K562 (cell line): Measurements from ENCODE around the gene PRICKLE4. TPM values are rescaled to one million over a fixed set of nuclear protein-coding genes. Genes with fewer than 3 reads are reported as not detected.

Source experiments
- ATAC-seq: fragments of 200-7000 bp; cut with Tn5 transposase; 3 replicates; pipeline ENCODE4 v1.9.1; 2020; ENCODE audit warnings: moderate library complexity
- BruUV-seq: library from RNA; stranded (reverse); fragments of 400-500 nt; replicated peaks from 2 replicates; lab custom pipeline; 2021; lab: Mats Ljungman, UMichigan
- CTCF ChIA-PET: fragments of 300-600 bp; formaldehyde crosslinking; extraction: SDS; loops from one replicate; lab custom pipeline; 2021; ENCODE audit warnings: low intra/inter-chr PET ratio; lab: Yijun Ruan, JAX
- POLR2A ChIA-PET: fragments of 300-600, 350-650 bp; sonication (Branson Sonifier 250); formaldehyde crosslinking; extraction: SDS; loops from one replicate; lab custom pipeline; 2021; ENCODE audit warnings: antibody characterized with exemption, inconsistent platforms; lab: Yijun Ruan, JAX
- DNase-seq, 4 experiments: peaks; one replicate each; pipeline versions ENCODE4 v3.0.0 to v3.0.0-alpha.2; 2011 to 2018; ENCODE audit warnings: low spot score in 3 of 4, mixed read lengths in 3 of 4; ENCODE audit errors: extremely low read depth in 1 of 4
- FAIRE-seq: peaks from 2 replicates; lab custom pipeline; 2011; peaks lifted over from hg19 to GRCh38; lab: Jason Lieb, UNC
- H2AFZ ChIP-seq: 2 replicates; pipeline ENCODE4 v1.6.0; 2011; ENCODE audit warnings: low read depth, low read length, control low read depth, inconsistent platforms
- H3K27ac ChIP-seq: fragments of 200-600 bp; 3 replicates; pipeline ENCODE4 v1.8.0; 2011; ENCODE audit warnings: low read depth, mild to moderate bottlenecking, control low read depth, inconsistent platforms, low read length, moderate library complexity, mixed read lengths; ENCODE audit errors: extremely low read depth
- H3K27me3 ChIP-seq, 2 experiments: fragments of 300-600 bp in 1 of 2; 2 replicates in 1 of 2; 3 replicates in 1 of 2; pipeline versions ENCODE4 v1.6.0 to v1.8.0; 2011; ENCODE audit warnings: inconsistent platforms in 2 of 2, low read length in 2 of 2, mild to moderate bottlenecking in 1 of 2, mixed read lengths in 1 of 2, moderate library complexity in 1 of 2; ENCODE audit not compliant: control insufficient read depth in 2 of 2, insufficient read depth in 2 of 2
- H3K36me3 ChIP-seq: fragments of 300-600 bp; 3 replicates; pipeline ENCODE4 v1.8.0; 2011; ENCODE audit warnings: mild to moderate bottlenecking, low read length, inconsistent platforms; ENCODE audit not compliant: control insufficient read depth, insufficient read depth
- H3K4me1 ChIP-seq, 2 experiments: fragments of 200-600 bp in 1 of 2; replicated peaks in 1 of 2; 2 replicates in 1 of 2; 3 replicates in 1 of 2; pipeline versions ENCODE4 v1.5.1 to v1.8.0; 2011; ENCODE audit warnings: inconsistent platforms in 2 of 2, low read length in 2 of 2, mild to moderate bottlenecking in 1 of 2, mixed read lengths in 1 of 2, moderate library complexity in 1 of 2; ENCODE audit not compliant: control insufficient read depth in 2 of 2, insufficient read depth in 2 of 2
- H3K4me2 ChIP-seq: 2 replicates; pipeline ENCODE4 v1.6.1; 2011; ENCODE audit warnings: low read length, control low read depth, inconsistent platforms, mixed read lengths; ENCODE audit not compliant: insufficient read depth
- H3K4me3 ChIP-seq: fragments of 200-600 bp; sonication (generic), shearing (Covaris generic); 2 replicates; pipeline ENCODE4 v1.5.1; 2016; ENCODE audit warnings: control low read depth, inconsistent platforms
- H3K79me2 ChIP-seq: fragments of 200-600 bp; 3 replicates; pipeline ENCODE4 v1.8.0; 2011; ENCODE audit warnings: low read length, inconsistent platforms; ENCODE audit not compliant: control insufficient read depth, insufficient read depth
- H3K9ac ChIP-seq, 2 experiments: 2 replicates each; pipeline versions ENCODE4 v1.6.0 to v1.6.1; 2011; ENCODE audit warnings: low read depth in 2 of 2, low read length in 2 of 2, control low read depth in 1 of 2, inconsistent platforms in 1 of 2, mild to moderate bottlenecking in 1 of 2, mixed read lengths in 1 of 2; ENCODE audit not compliant: insufficient read depth in 1 of 2
- H3K9me1 ChIP-seq: one replicate; pipeline ENCODE4 v1.6.0; 2011; ENCODE audit warnings: inconsistent platforms, mild to moderate bottlenecking, low read length, moderate library complexity; ENCODE audit not compliant: control insufficient read depth, insufficient read depth
- H3K9me3 ChIP-seq: replicated peaks from 2 replicates; pipeline ENCODE4 v1.5.1; 2011; ENCODE audit warnings: low read depth, low read length, inconsistent platforms; ENCODE audit not compliant: control insufficient read depth, insufficient read depth
- H4K20me1 ChIP-seq: replicated peaks from 2 replicates; pipeline ENCODE4 v1.6.1; 2011; ENCODE audit warnings: low read length, inconsistent platforms, mixed read lengths; ENCODE audit not compliant: control insufficient read depth, insufficient read depth
- EGR1 ChIP-seq: fragments of 450-650 bp; conservative IDR thresholded peaks from 2 replicates; pipeline ENCODE4 v1.6.1; 2017; ENCODE audit warnings: mild to moderate bottlenecking
- KHSRP ChIP-seq: fragments of 450-650 bp; IDR thresholded peaks from 2 replicates; pipeline ENCODE4 v1.6.1; 2017
- NCOA2 ChIP-seq, 2 experiments: fragments of 450-650 bp; IDR thresholded peaks; 2 replicates each; pipeline ENCODE4 v1.6.1; 2018; ENCODE audit warnings: mild to moderate bottlenecking in 2 of 2, moderate library complexity in 1 of 2; ENCODE audit not compliant: partially characterized antibody in 2 of 2
- SETDB1 ChIP-seq: IDR thresholded peaks from one replicate; pipeline ENCODE4 v1.6.1; 2012; ENCODE audit warnings: low read length, control low read depth, inconsistent platforms
- ZEB2 ChIP-seq: fragments of 450-650 bp; IDR thresholded peaks from 2 replicates; pipeline ENCODE4 v1.6.1; 2016
- ZNF717 ChIP-seq: fragments of 250-450 bp; sonication (Bioruptor Pico); IDR thresholded peaks from 2 replicates; pipeline ENCODE4 v1.5.0; 2021
- ZZZ3 ChIP-seq: fragments of 450-650 bp; IDR thresholded peaks from 2 replicates; pipeline ENCODE4 v1.6.1; 2016; ENCODE audit warnings: antibody characterized with exemption, mild to moderate bottlenecking, moderate library complexity
- WGBS: fragments of 100-300 bp; shearing (Covaris generic); methylation state at CpG from one replicate; pipeline ENCODE4 v1.1.6; 2016; ENCODE audit warnings: low coverage, mixed read lengths; ENCODE audit not compliant: insufficient coverage; ENCODE audit errors: missing lambda C conversion rate; 5-methylcytosine and 5-hydroxymethylcytosine counted together
- in situ Hi-C: fragments of 300-500 bp; cut with MboI; formaldehyde crosslinking; loops from 4 replicates; pipeline ENCODE4 v1.15.0; 2018; ENCODE audit warnings: inconsistent platforms, mixed read lengths
- intact Hi-C: fragments of 100-400 bp; cut with micrococcal nuclease; formaldehyde crosslinking; loops from 2 replicates; pipeline ENCODE4 v1.14.2; 2022
- polyA plus RNA-seq, 8 experiments: library from polyadenylated mRNA; depleted of rRNA in 4 of 8; stranded (reverse) in 5 of 8; unstranded in 3 of 8; fragments of >200 nt; fragmentation: Nextera tagmentation in 2 of 8; fragmentation: Illumina TruSeq in 1 of 8; extraction: Ambion mirVana in 2 of 8; extraction: Trizol in 1 of 8; gene quantifications; 2 replicates each; pipeline versions ENCODE4 v1.2.1 to v1.2.3, GENCODE V29; 2011 to 2014; ENCODE audit warnings: inconsistent platforms in 1 of 8, missing spikeins in 1 of 8
- total RNA-seq, 7 experiments: library from RNA; depleted of rRNA in 6 of 7; stranded (reverse); fragments of >200 nt in 6 of 7; fragmentation: Illumina TruSeq in 2 of 7; extraction: Trizol in 2 of 7; gene quantifications; 2 replicates each; pipeline versions ENCODE4 v1.2.1 to v1.2.3, GENCODE V29; 2011 to 2021; ENCODE audit warnings: low replicate concordance in 1 of 7
- TF ChIP-seq, protein P1 (sequence below), 3 experiments: fragments of 200-800 bp in 1 of 3; sonication (Bioruptor generic) in 1 of 3; sonication (generic) in 1 of 3; formaldehyde crosslinking in 1 of 3; IDR thresholded peaks; 2 replicates each; pipeline versions ENCODE4 v1.6.1 to v1.8.0; 2016 to 2022; ENCODE audit warnings: mild to moderate bottlenecking in 2 of 3, missing compliant biosample characterization in 2 of 3, missing genetic modification characterization in 2 of 3, missing genetic modification reagents in 1 of 3
- TF ChIP-seq, protein P2 (sequence below): fragments of 450-650 bp; IDR thresholded peaks from 2 replicates; pipeline ENCODE4 v1.6.1; 2018; ENCODE audit not compliant: partially characterized antibody
- TF ChIP-seq, protein P3 (sequence below), 2 experiments: fragments of 450-650 bp in 1 of 2; sonication (generic) in 1 of 2; formaldehyde crosslinking; conservative IDR thresholded peaks; 2 replicates each; pipeline versions ENCODE4 v1.4.0 to v1.8.1; 2020 to 2022; ENCODE audit warnings: mild to moderate bottlenecking in 1 of 2, missing genetic modification reagents in 1 of 2

Gene PRICKLE4
- total and polyA plus RNA-seq, 9 of the 15 experiments (the other 6 are each of a cell fraction or from before 2014, with no cell fraction given) = 0.20 to 0.32 (median 0.27) TPM; not detected in 6

DNA sequence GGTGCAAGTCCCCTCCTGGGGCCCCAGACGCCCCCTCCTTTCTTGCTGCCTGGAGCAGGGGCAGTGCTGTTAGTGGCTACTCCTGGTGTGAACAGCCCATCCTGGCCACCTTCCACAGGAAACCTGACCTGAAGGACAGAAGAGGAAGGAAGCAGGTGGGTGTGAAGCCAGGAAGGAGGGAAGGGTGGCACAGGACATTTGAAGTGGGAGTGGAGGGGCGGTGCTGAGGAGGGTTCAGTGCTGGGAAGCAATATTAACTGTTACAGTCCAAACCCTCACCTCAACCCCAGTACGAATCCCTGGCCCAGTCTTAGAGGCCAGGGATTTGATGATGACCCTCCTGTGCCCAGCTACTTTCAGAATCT is 766 bp downstream of the PRICKLE4 start:
- ChIA-PET CTCF (interaction anchor here (4.3 kb wide), 1 partner anchor 263 kb away, joined by 50 read pairs; no protein-coding TSS in a partner anchor), POLR2A (interaction anchor here (0.7 to 1.0 kb wide), 2 partner anchors 155 to 250 kb away, joined by 3 to 5 read pairs; no protein-coding TSS in a partner anchor)
- no peak for ATAC-seq
- H2AFZ ChIP-seq = no peak overlapping the region
- H3K9me3 ChIP-seq = no peaks in the 10 kb centered on the region
- peak overlapping the region; percentile 69 for H3K4me3 ChIP-seq
- peak overlapping the region in 1 of 2 experiments; percentile 89; a peak in 1 of 4 replicates for H3K9ac ChIP-seq
- no peak for DNase-seq
- no peaks in the 10 kb centered on the region for H3K9me1 ChIP-seq
- 31% methylated on average over 3 of the region's 3 CpGs for WGBS
- H3K79me2 ChIP-seq = peaks cover 11% of the 10 kb centered on the region; the same call in 2 of the 3 replicates
- no peaks in the 10 kb centered on the region for H3K27me3 ChIP-seq
- TSS peak; percentile 60 for BruUV-seq
- no peak overlapping the region for H3K27ac ChIP-seq
- TF ChIP-seq, protein P1, sequence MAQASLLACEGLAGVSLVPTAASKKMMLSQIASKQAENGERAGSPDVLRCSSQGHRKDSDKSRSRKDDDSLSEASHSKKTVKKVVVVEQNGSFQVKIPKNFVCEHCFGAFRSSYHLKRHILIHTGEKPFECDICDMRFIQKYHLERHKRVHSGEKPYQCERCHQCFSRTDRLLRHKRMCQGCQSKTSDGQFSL (CRISPR knock-in tag; IDR thresholded peaks at IDR 0.05) = peak; percentile 29; the same call in 1 of the 2 replicates
- TF ChIP-seq, protein P1 (tag; IDR thresholded peaks at IDR 0.05) = no peak
- TF ChIP-seq, protein P2, sequence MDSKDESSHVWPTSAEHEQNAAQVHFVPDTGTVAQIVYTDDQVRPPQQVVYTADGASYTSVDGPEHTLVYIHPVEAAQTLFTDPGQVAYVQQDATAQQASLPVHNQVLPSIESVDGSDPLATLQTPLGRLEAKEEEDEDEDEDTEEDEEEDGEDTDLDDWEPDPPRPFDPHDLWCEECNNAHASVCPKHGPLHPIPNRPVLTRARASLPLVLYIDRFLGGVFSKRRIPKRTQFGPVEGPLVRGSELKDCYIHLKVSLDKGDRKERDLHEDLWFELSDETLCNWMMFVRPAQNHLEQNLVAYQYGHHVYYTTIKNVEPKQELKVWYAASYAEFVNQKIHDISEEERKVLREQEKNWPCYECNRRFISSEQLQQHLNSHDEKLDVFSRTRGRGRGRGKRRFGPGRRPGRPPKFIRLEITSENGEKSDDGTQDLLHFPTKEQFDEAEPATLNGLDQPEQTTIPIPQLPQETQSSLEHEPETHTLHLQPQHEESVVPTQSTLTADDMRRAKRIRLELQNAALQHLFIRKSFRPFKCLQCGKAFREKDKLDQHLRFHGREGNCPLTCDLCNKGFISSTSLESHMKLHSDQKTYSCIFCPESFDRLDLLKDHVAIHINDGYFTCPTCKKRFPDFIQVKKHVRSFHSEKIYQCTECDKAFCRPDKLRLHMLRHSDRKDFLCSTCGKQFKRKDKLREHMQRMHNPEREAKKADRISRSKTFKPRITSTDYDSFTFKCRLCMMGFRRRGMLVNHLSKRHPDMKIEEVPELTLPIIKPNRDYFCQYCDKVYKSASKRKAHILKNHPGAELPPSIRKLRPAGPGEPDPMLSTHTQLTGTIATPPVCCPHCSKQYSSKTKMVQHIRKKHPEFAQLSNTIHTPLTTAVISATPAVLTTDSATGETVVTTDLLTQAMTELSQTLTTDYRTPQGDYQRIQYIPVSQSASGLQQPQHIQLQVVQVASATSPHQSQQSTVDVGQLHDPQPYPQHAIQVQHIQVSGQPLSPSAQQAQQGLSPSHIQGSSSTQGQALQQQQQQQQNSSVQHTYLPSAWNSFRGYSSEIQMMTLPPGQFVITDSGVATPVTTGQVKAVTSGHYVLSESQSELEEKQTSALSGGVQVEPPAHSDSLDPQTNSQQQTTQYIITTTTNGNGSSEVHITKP = peak; percentile 54
- TF ChIP-seq NCOA2 (IDR thresholded peaks at IDR 0.05; ENCODE audit: partially characterized antibody in 2 of 2) (no peak), ZEB2 (0 out of 2 replicates have a peak, but pooled peaks have one; percentile 4), ZZZ3 (no peak), ZNF717 (CRISPR knock-in tag) (no peak), EGR1 (peak; percentile 34), SETDB1 (no peak), KHSRP (no peak)
- TF ChIP-seq, protein P3, sequence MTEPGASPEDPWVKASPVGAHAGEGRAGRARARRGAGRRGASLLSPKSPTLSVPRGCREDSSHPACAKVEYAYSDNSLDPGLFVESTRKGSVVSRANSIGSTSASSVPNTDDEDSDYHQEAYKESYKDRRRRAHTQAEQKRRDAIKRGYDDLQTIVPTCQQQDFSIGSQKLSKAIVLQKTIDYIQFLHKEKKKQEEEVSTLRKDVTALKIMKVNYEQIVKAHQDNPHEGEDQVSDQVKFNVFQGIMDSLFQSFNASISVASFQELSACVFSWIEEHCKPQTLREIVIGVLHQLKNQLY (CRISPR knock-in tag; conservative IDR thresholded peaks at IDR 0.05) = no peak
- H3K36me3 ChIP-seq = 0 out of 3 replicates have a peak, but pooled peaks cover 3% of the 10 kb centered on the region
- peaks cover 29 to 37% of the 10 kb centered on the region in 2 experiments for H3K4me1 ChIP-seq
- intact Hi-C loops (loop anchor here (5.0 kb wide), 2 partner anchors 436 to 1096 kb away; partner anchors contain the start of genes MRPS10 and RPL7L1), in situ Hi-C loops (loop anchor here (10.0 kb wide), 1 partner anchor 443 kb away; no protein-coding TSS in a partner anchor)
- H4K20me1 ChIP-seq = no peaks in the 10 kb centered on the region
- peak overlapping the region; percentile 92 for H3K4me2 ChIP-seq
- FAIRE-seq = no peak
